HepG2 (cell line): ENCODE results near the gene ZNF865. TPM values are rescaled to one million over a fixed set of nuclear protein-coding genes. Genes with fewer than 3 reads are reported as not detected.
A peak's percentile ranks its signal among the peaks of the same experiment; 100 is the strongest.

ENCODE experiments used
- ATAC-seq: fragments of 200-7000 bp; cut with Tn5 transposase; 3 replicates; pipeline ENCODE4 v1.9.1; 2020; ENCODE audit warnings: mild to moderate bottlenecking, moderate library complexity
- BruUV-seq: library from RNA; stranded (reverse); fragments of 400-500 nt; replicated peaks from 2 replicates; lab custom pipeline; 2021; lab: Mats Ljungman, UMichigan
- CTCF ChIA-PET: fragments of 300-600 bp; formaldehyde crosslinking; extraction: SDS; loops from one replicate; lab custom pipeline; 2021; ENCODE audit warnings: low total read pairs, inconsistent platforms, low intra/inter-chr PET ratio; lab: Yijun Ruan, JAX
- POLR2A ChIA-PET: fragments of 350-600 bp; sonication (Branson Sonifier 250); formaldehyde crosslinking; loops from one replicate; lab custom pipeline; 2020; ENCODE audit warnings: antibody characterized with exemption, inconsistent platforms; lab: Yijun Ruan, JAX
- DNase-seq: peaks from one replicate; pipeline ENCODE4 v3.0.0-alpha.2; 2015; ENCODE audit warnings: low spot score
- FAIRE-seq: peaks from 3 replicates; lab custom pipeline; 2011; peaks lifted over from hg19 to GRCh38; lab: Jason Lieb, UNC
- H2AFZ ChIP-seq: one replicate; pipeline ENCODE4 v1.6.1; 2011; ENCODE audit warnings: low read length, inconsistent platforms
- H3K27ac ChIP-seq: fragments of 300-600 bp; 3 replicates; pipeline ENCODE4 v1.8.0; 2011; ENCODE audit warnings: mixed run types, mild to moderate bottlenecking, mixed read lengths, low read length, inconsistent platforms; ENCODE audit not compliant: insufficient read depth; ENCODE audit errors: extremely low read length
- H3K27me3 ChIP-seq, 2 experiments: fragments of 200-600 bp in 1 of 2; 2 replicates in 1 of 2; 3 replicates in 1 of 2; pipeline versions ENCODE4 v1.6.0 to v1.8.0; 2011; ENCODE audit warnings: low read length in 2 of 2, mild to moderate bottlenecking in 2 of 2, moderate library complexity in 2 of 2, inconsistent platforms in 1 of 2; ENCODE audit not compliant: insufficient read depth in 2 of 2, control insufficient read depth in 1 of 2
- H3K36me3 ChIP-seq, 2 experiments: fragments of 200-600 bp in 1 of 2; replicated peaks in 1 of 2; 2 replicates in 1 of 2; 3 replicates in 1 of 2; pipeline versions ENCODE4 v1.5.1 to v1.8.0; 2011; ENCODE audit warnings: low read length in 2 of 2, inconsistent platforms in 1 of 2; ENCODE audit not compliant: insufficient read depth in 2 of 2, control insufficient read depth in 1 of 2
- H3K4me1 ChIP-seq: 2 replicates; pipeline ENCODE4 v1.5.1; 2012; ENCODE audit warnings: low read length, inconsistent platforms; ENCODE audit not compliant: insufficient read depth
- H3K4me2 ChIP-seq: 2 replicates; pipeline ENCODE4 v1.6.0; 2011; ENCODE audit warnings: low read depth, low read length, inconsistent platforms
- H3K4me3 ChIP-seq, 3 experiments: fragments of 200-600 bp in 1 of 3; sonication (generic), shearing (Covaris generic) in 1 of 3; replicated peaks in 1 of 3; 2 replicates each; pipeline ENCODE4 v1.5.1; 2011 to 2016; ENCODE audit warnings: low read length in 3 of 3, inconsistent platforms in 2 of 3, low read depth in 2 of 3, mild to moderate bottlenecking in 2 of 3, control low read depth in 1 of 3, mixed read lengths in 1 of 3; ENCODE audit not compliant: insufficient read depth in 1 of 3
- H3K79me2 ChIP-seq: one replicate; pipeline ENCODE4 v1.6.1; 2011; ENCODE audit warnings: low read length, inconsistent platforms; ENCODE audit not compliant: insufficient read depth
- H3K9ac ChIP-seq: 2 replicates; pipeline ENCODE4 v1.6.0; 2011; ENCODE audit warnings: mild to moderate bottlenecking, low read depth, low read length, inconsistent platforms; ENCODE audit not compliant: insufficient read depth
- H3K9me3 ChIP-seq: 2 replicates; pipeline ENCODE4 v1.5.1; 2012; ENCODE audit warnings: mild to moderate bottlenecking, low read length
- H4K20me1 ChIP-seq: 2 replicates; pipeline ENCODE4 v1.6.0; 2011; ENCODE audit warnings: inconsistent platforms, mild to moderate bottlenecking, low read length, moderate library complexity; ENCODE audit not compliant: insufficient read depth
- FOXO4 ChIP-seq: sonication (generic); formaldehyde crosslinking; conservative IDR thresholded peaks from 2 replicates; pipeline ENCODE4 v1.8.1; 2023; ENCODE audit warnings: missing genetic modification reagents
- GLI4 ChIP-seq: sonication (generic); formaldehyde crosslinking; IDR thresholded peaks from 2 replicates; pipeline ENCODE4 v1.5.1; 2020; ENCODE audit warnings: missing genetic modification reagents, mild to moderate bottlenecking, moderate library complexity, borderline replicate concordance
- GRHL1 ChIP-seq: sonication (generic); formaldehyde crosslinking; conservative IDR thresholded peaks from 2 replicates; pipeline ENCODE4 v1.8.0; 2022; ENCODE audit warnings: missing genetic modification reagents
- HINFP ChIP-seq: sonication (generic); formaldehyde crosslinking; IDR thresholded peaks from 2 replicates; pipeline ENCODE4 v1.4.0; 2020; ENCODE audit warnings: low read depth, mild to moderate bottlenecking, missing genetic modification reagents
- RFX1 ChIP-seq: fragments of 450-650 bp; IDR thresholded peaks from 2 replicates; pipeline ENCODE4 v1.6.1; 2017
- SUZ12 ChIP-seq: fragments of 150-350 bp; IDR thresholded peaks from 2 replicates; pipeline ENCODE4 v1.6.1; 2014; ENCODE audit warnings: low read depth, low read length
- TFDP1 ChIP-seq: IDR thresholded peaks from 2 replicates; pipeline ENCODE4 v1.6.1; 2016; ENCODE audit warnings: missing compliant biosample characterization, missing genetic modification reagents, borderline replicate concordance
- ZNF180 ChIP-seq: sonication (generic); formaldehyde crosslinking; IDR thresholded peaks from 2 replicates; pipeline ENCODE4 v1.4.0; 2020; ENCODE audit warnings: low read depth, missing genetic modification reagents, borderline replicate concordance
- ZNF460 ChIP-seq: sonication (generic); formaldehyde crosslinking; IDR thresholded peaks from 2 replicates; pipeline ENCODE4 v1.5.1; 2020; ENCODE audit warnings: missing genetic modification reagents, mild to moderate bottlenecking, borderline replicate concordance
- ZNF737 ChIP-seq: sonication (generic); formaldehyde crosslinking; IDR thresholded peaks from 2 replicates; pipeline ENCODE4 v1.5.0; 2020; ENCODE audit warnings: missing genetic modification reagents, mild to moderate bottlenecking, borderline replicate concordance
- ZNF83 ChIP-seq: sonication (generic); formaldehyde crosslinking; IDR thresholded peaks from 2 replicates; pipeline ENCODE4 v1.4.0; 2020; ENCODE audit warnings: missing genetic modification reagents, mild to moderate bottlenecking, borderline replicate concordance
- WGBS: methylation state at CpG from one replicate; pipeline ENCODE4 v1.1.6; 2017; ENCODE audit warnings: low lambda C conversion rate; 5-methylcytosine and 5-hydroxymethylcytosine counted together
- in situ Hi-C: cut with HindIII; loops from 2 replicates; pipeline ENCODE4 v1.10.0; 2017; ENCODE audit warnings: low pct_unique_long_range_greater_than_20kb; ENCODE audit not compliant: extremely low pct_ligation_motif_present
- intact Hi-C: fragments of 100-400 bp; cut with micrococcal nuclease; formaldehyde crosslinking; loops from one replicate; pipeline ENCODE4 v1.10.0; 2022; ENCODE audit not compliant: unreplicated experiment
- polyA plus RNA-seq, 8 experiments: library from polyadenylated mRNA; depleted of rRNA in 3 of 8; stranded (reverse) in 7 of 8; unstranded in 1 of 8; fragments of >200 nt; fragmentation: Illumina TruSeq in 4 of 8; extraction: Trizol in 4 of 8; gene quantifications; 2 replicates each; pipeline versions ENCODE4 v1.2.1 to v1.2.3, GENCODE V29; 2011 to 2016; ENCODE audit warnings: low read depth in 4 of 8, missing spikeins in 1 of 8, mixed read lengths in 1 of 8; ENCODE audit not compliant: insufficient read depth in 1 of 8
- total RNA-seq, 5 experiments: library from RNA; depleted of rRNA; stranded (reverse); fragments of >200 nt; fragmentation: Illumina TruSeq; extraction: Trizol; gene quantifications; 2 replicates each; pipeline ENCODE4 v1.2.3, GENCODE V29; 2016; ENCODE audit warnings: low read depth in 1 of 5

ZNF865 gene
- total and polyA plus RNA-seq, 2 of the 13 experiments (the other 11 are each of a cell fraction or from before 2014, with no cell fraction given), result 0.93 to 1.0 TPM

GRCh38 chr19:55635856-55636440, 30.5 kb downstream of the ZNF865 start:
- WGBS, result 37% methylated on average over 7 of the region's 7 CpGs
- ATAC-seq (no peak), DNase-seq (no peak)
- Histone ChIP-seq H3K4me3 (peak overlapping the region; percentile 93 to 100 (median 94)), H3K4me1 (peaks cover 57% of the 10 kb centered on the region), H3K9ac (peak overlapping the region; percentile 99), H3K36me3 (no peaks in the 10 kb centered on the region), H3K27me3 (no peaks in the 10 kb centered on the region; a peak in 1 of 5 replicates), H2AFZ (no peak overlapping the region), H4K20me1 (no peaks in the 10 kb centered on the region), H3K79me2 (peaks cover 23% of the 10 kb centered on the region), H3K27ac (peak overlapping the region; percentile 86), H3K4me2 (peak overlapping the region; percentile 98)
- ChIA-PET POLR2A (interaction anchor here (2.3 to 3.3 kb wide), 2 partner anchors 11 to 19 kb away, joined by 12 to 15 read pairs; partner anchors contain the start of genes U2AF2 and ZNF784), CTCF (no interaction called here)
- no TSS peak for BruUV-seq
- in situ Hi-C loops (no loop called here), intact Hi-C loops (loop anchor here (1.0 to 10.0 kb wide), 2 partner anchors 51 to 117 kb away; partner anchors contain the start of gene ZNF579)
- TF ChIP-seq ZNF83 (CRISPR knock-in tag) (no peak), ZNF180 (no peak), SUZ12 (no peak), GRHL1 (CRISPR knock-in tag) (no peak)
- TF ChIP-seq, all 625 proteins: peak for 0
- no peaks in the 10 kb centered on the region for H3K9me3 ChIP-seq
- FAIRE-seq, result no peak

- ChIA-PET POLR2A (interaction anchor here (0.8 to 3.3 kb wide), 3 partner anchors 12 to 37 kb away, joined by 4 to 15 read pairs (median 12); partner anchors contain the start of genes FIZ1, U2AF2 and ZNF784), CTCF (no interaction called here)
- H3K9ac ChIP-seq, result peak overlapping the region; percentile 99; the same call in 1 of the 2 replicates
- peaks cover 55% of the 10 kb centered on the region for H3K4me1 ChIP-seq
- no peaks in the 10 kb centered on the region for H3K36me3 ChIP-seq
- DNase-seq, result no peak
- H3K9me3 ChIP-seq, result no peaks in the 10 kb centered on the region
- H3K79me2 ChIP-seq, result peaks cover 27% of the 10 kb centered on the region
- H3K4me3 ChIP-seq, result peak overlapping the region in 1 of 3 experiments; percentile 28; a peak in 1 of 6 replicates
- H3K4me2 ChIP-seq, result peak overlapping the region; percentile 98
- H3K27me3 ChIP-seq, result no peaks in the 10 kb centered on the region; a peak in 1 of 5 replicates
- intact Hi-C loops, result loop anchor here (10.0 kb wide), 1 partner anchor 52 kb away; the partner anchor contains the start of gene ZNF579
- no peak for ATAC-seq
- FAIRE-seq, result no peak
- H4K20me1 ChIP-seq, result no peaks in the 10 kb centered on the region
- in situ Hi-C loops, result no loop called here
- no peak overlapping the region for H2AFZ ChIP-seq
- H3K27ac ChIP-seq, result no peak overlapping the region
- WGBS, result 91% methylated on average over 4 of the region's 4 CpGs
- no TSS peak for BruUV-seq
- TF ChIP-seq ZNF460 (CRISPR knock-in tag) (no peak), RFX1 (no peak), TFDP1 (no peak), HINFP (CRISPR knock-in tag) (no peak), GLI4 (CRISPR knock-in tag) (no peak), ZNF737 (CRISPR knock-in tag) (no peak), FOXO4 (CRISPR knock-in tag) (no peak)
These were observed 31.3 kb downstream of the ZNF865 start for GRCh38 chr19:55636723-55637122.
